Measurements from ENCODE around the gene SMARCE1.

SMARCE1 gene

GRCh38 chr17:40577611-40578065, 70.0 kb downstream of the SMARCE1 start:
- DNase-seq, result no peak

GRCh38 chr17:40576113-40576740, 71.4 kb downstream of the SMARCE1 start:
- DNase-seq, result no peak

Data from stimulated activated CD8-positive, alpha-beta memory T cell treated with anti-CD3 and anti-CD28 coated beads, Interleukin-4, amount 100 ng/mL, for 48 hours (primary cell).